IMR-90 (cell line): ENCODE results near the gene SAG. TPM values are rescaled to one million over a fixed set of nuclear protein-coding genes. Genes with fewer than 3 reads are reported as not detected.

Experiments
- ATAC-seq: fragments of 200-7000 bp; cut with Tn5 transposase; 2 replicates; pipeline ENCODE4 v1.9.1; 2020; ENCODE audit warnings: low read depth, mild to moderate bottlenecking, moderate library complexity
- BruUV-seq: library from RNA; stranded (reverse); fragments of 400-500 nt; replicated peaks from 2 replicates; lab custom pipeline; 2021; lab: Mats Ljungman, UMichigan
- CTCF ChIA-PET: fragments of 300-600 bp; formaldehyde crosslinking; extraction: SDS; loops from one replicate; lab custom pipeline; 2021; ENCODE audit warnings: antibody characterized with exemption; lab: Yijun Ruan, JAX
- POLR2A ChIA-PET: fragments of 300-600 bp; sonication (Branson Sonifier 250); formaldehyde crosslinking; loops from one replicate; lab custom pipeline; 2022; ENCODE audit warnings: antibody characterized with exemption; ENCODE audit not compliant: unreplicated experiment; lab: Charles Lee
- DNase-seq: peaks from one replicate; pipeline ENCODE4 v3.0.0; 2013
- H2AFZ ChIP-seq: replicated peaks from 2 replicates; pipeline ENCODE3; 2013; ENCODE audit warnings: low read length, mild to moderate bottlenecking; ENCODE audit not compliant: poor library complexity
- H2AK5ac ChIP-seq: 2 replicates; pipeline ENCODE4 v1.6.1; 2013; ENCODE audit warnings: low read depth, low read length, inconsistent platforms
- H2AK9ac ChIP-seq: replicated peaks from 2 replicates; pipeline ENCODE3; 2013; ENCODE audit warnings: mild to moderate bottlenecking, low read depth, low read length, moderate library complexity; ENCODE audit not compliant: poor library complexity
- H2BK120ac ChIP-seq: 2 replicates; pipeline ENCODE4 v1.6.1; 2013; ENCODE audit warnings: low read depth, low read length, inconsistent platforms
- H2BK15ac ChIP-seq: 3 replicates; pipeline ENCODE4 v1.6.1; 2013; ENCODE audit warnings: low read depth, low read length, inconsistent platforms
- H2BK20ac ChIP-seq: 2 replicates; pipeline ENCODE4 v1.6.1; 2013; ENCODE audit warnings: low read depth, mild to moderate bottlenecking, inconsistent platforms, low read length, moderate library complexity
- H2BK5ac ChIP-seq: 2 replicates; pipeline ENCODE4 v1.6.1; 2013; ENCODE audit warnings: mild to moderate bottlenecking, low read depth, low read length, inconsistent platforms; ENCODE audit not compliant: poor library complexity, severe bottlenecking
- H3K14ac ChIP-seq: replicated peaks from 2 replicates; pipeline ENCODE4 v1.6.1; 2013; ENCODE audit warnings: low read depth, low read length, inconsistent platforms
- H3K18ac ChIP-seq: 2 replicates; pipeline ENCODE4 v1.6.1; 2013; ENCODE audit warnings: low read depth, low read length, control low read depth
- H3K23ac ChIP-seq: 2 replicates; pipeline ENCODE4 v1.6.1; 2013; ENCODE audit warnings: low read depth, low read length, inconsistent platforms
- H3K27ac ChIP-seq: 2 replicates; pipeline ENCODE4 v1.5.1; 2013; ENCODE audit warnings: mild to moderate bottlenecking, control low read depth, low read length; ENCODE audit not compliant: insufficient read depth
- H3K27me3 ChIP-seq: 2 replicates; pipeline ENCODE4 v1.6.1; 2013; ENCODE audit warnings: low read length; ENCODE audit not compliant: control insufficient read depth, insufficient read depth
- H3K36me3 ChIP-seq: 2 replicates; pipeline ENCODE4 v1.6.1; 2013; ENCODE audit warnings: low read length, mixed read lengths; ENCODE audit not compliant: control insufficient read depth, insufficient read depth
- H3K4ac ChIP-seq: 2 replicates; pipeline ENCODE4 v1.6.1; 2013; ENCODE audit warnings: low read depth, low read length, inconsistent platforms
- H3K4me1 ChIP-seq: 2 replicates; pipeline ENCODE4 v1.6.1; 2013; ENCODE audit warnings: low read length, mixed read lengths; ENCODE audit not compliant: control insufficient read depth, insufficient read depth
- H3K4me2 ChIP-seq: 2 replicates; pipeline ENCODE4 v1.6.1; 2013; ENCODE audit warnings: low read depth, mild to moderate bottlenecking, control low read depth, low read length, moderate library complexity
- H3K4me3 ChIP-seq: 2 replicates; pipeline ENCODE4 v1.5.1; 2013; ENCODE audit warnings: low read depth, mild to moderate bottlenecking, control low read depth, low read length, moderate library complexity; ENCODE audit not compliant: insufficient read depth
- H3K56ac ChIP-seq: 2 replicates; pipeline ENCODE4 v1.6.1; 2013; ENCODE audit warnings: low read length, inconsistent platforms; ENCODE audit not compliant: insufficient read depth; ENCODE audit errors: extremely low read depth
- H3K79me1 ChIP-seq, 2 experiments: 2 replicates each; pipeline ENCODE4 v1.6.1; 2013; ENCODE audit warnings: low read length in 2 of 2, inconsistent platforms in 1 of 2, low read depth in 1 of 2
- H3K9ac ChIP-seq: 2 replicates; pipeline ENCODE4 v1.6.1; 2013; ENCODE audit warnings: low read depth, low read length, control low read depth
- H3K9me1 ChIP-seq: 2 replicates; pipeline ENCODE4 v1.6.1; 2013; ENCODE audit warnings: low read length, inconsistent platforms; ENCODE audit not compliant: insufficient read depth
- H3K9me3 ChIP-seq: 2 replicates; pipeline ENCODE4 v1.6.1; 2013; ENCODE audit warnings: low read length; ENCODE audit not compliant: control insufficient read depth, insufficient read depth
- H4K20me1 ChIP-seq: 2 replicates; pipeline ENCODE4 v1.6.1; 2013; ENCODE audit warnings: low read length, inconsistent platforms; ENCODE audit not compliant: insufficient read depth
- H4K5ac ChIP-seq: 2 replicates; pipeline ENCODE4 v1.6.1; 2013; ENCODE audit warnings: mild to moderate bottlenecking, low read depth, low read length, control low read depth
- H4K8ac ChIP-seq, 2 experiments: 2 replicates each; pipeline ENCODE4 v1.6.1; 2013; ENCODE audit warnings: low read depth in 2 of 2, low read length in 2 of 2, control low read depth in 1 of 2, inconsistent platforms in 1 of 2
- H4K91ac ChIP-seq: 2 replicates; pipeline ENCODE4 v1.6.1; 2013; ENCODE audit warnings: low read depth, low read length, inconsistent platforms; ENCODE audit not compliant: insufficient read depth
- CEBPB ChIP-seq: IDR thresholded peaks from 2 replicates; pipeline ENCODE4 v1.6.1; 2012; ENCODE audit warnings: low read depth, low read length, improper control_type of control experiment
- CHD1 ChIP-seq: IDR thresholded peaks from 2 replicates; pipeline ENCODE4 v1.6.1; 2012; ENCODE audit warnings: low read depth, low read length, improper control_type of control experiment
- CTCF ChIP-seq: conservative IDR thresholded peaks from 2 replicates; pipeline ENCODE4 v1.5.1; 2012; ENCODE audit warnings: mild to moderate bottlenecking, low read depth, low read length, improper control_type of control experiment
- FOS ChIP-seq: fragments of 150-350 bp; IDR thresholded peaks from 2 replicates; pipeline ENCODE4 v1.6.1; 2016; ENCODE audit warnings: low read depth, low read length
- MAFK ChIP-seq: IDR thresholded peaks from 2 replicates; pipeline ENCODE4 v1.6.1; 2012; ENCODE audit warnings: low read depth, low read length, improper control_type of control experiment
- MAZ ChIP-seq: IDR thresholded peaks from 2 replicates; pipeline ENCODE4 v1.6.1; 2012; ENCODE audit warnings: low read depth, mild to moderate bottlenecking, low read length, improper control_type of control experiment, moderate library complexity, borderline replicate concordance
- NFE2L2 ChIP-seq: fragments of 150-350 bp; IDR thresholded peaks from 2 replicates; pipeline ENCODE4 v1.6.1; 2016; ENCODE audit warnings: low read depth, mild to moderate bottlenecking, low read length
- POLR2A ChIP-seq: IDR thresholded peaks from 2 replicates; pipeline ENCODE4 v1.6.1; 2012; ENCODE audit warnings: mild to moderate bottlenecking, low read depth, low read length
- RAD21 ChIP-seq: IDR thresholded peaks from 2 replicates; pipeline ENCODE4 v1.6.1; 2012; ENCODE audit warnings: low read length, improper control_type of control experiment
- RCOR1 ChIP-seq: IDR thresholded peaks from 2 replicates; pipeline ENCODE4 v1.6.1; 2012; ENCODE audit warnings: mild to moderate bottlenecking, low read length, improper control_type of control experiment; ENCODE audit not compliant: insufficient replicate concordance
- RFX5 ChIP-seq: IDR thresholded peaks from 2 replicates; pipeline ENCODE4 v1.8.0; 2012; ENCODE audit warnings: low read depth, mild to moderate bottlenecking, low read length, moderate library complexity
- WGBS, 2 experiments: methylation state at CpG; one replicate each; pipeline versions ENCODE4 v1.1.5 to v1.1.7; 2013; ENCODE audit warnings: missing lambda C conversion rate in 2 of 2; ENCODE audit not compliant: insufficient read length in 1 of 2; ENCODE audit errors: extremely low coverage in 2 of 2; 5-methylcytosine and 5-hydroxymethylcytosine counted together
- dilution Hi-C: fragments of 300-500 bp; cut with HindIII; formaldehyde crosslinking; loops from one replicate; pipeline ENCODE4 v1.14.3; 2018; ENCODE audit warnings: low sequenced_read_pairs; ENCODE audit not compliant: unreplicated experiment
- in situ Hi-C: fragments of 300-500 bp; cut with MboI; formaldehyde crosslinking; loops from 3 replicates; pipeline ENCODE4 v1.14.3; 2019; ENCODE audit warnings: low sequenced_read_pairs, inconsistent platforms, mixed read lengths
- intact Hi-C: fragments of 100-400 bp; cut with micrococcal nuclease; formaldehyde crosslinking; loops from 2 replicates; pipeline ENCODE4 v1.10.0; 2022
- polyA plus RNA-seq, 3 experiments: library from polyadenylated mRNA; depleted of rRNA; stranded (reverse); fragments of >200 nt; gene quantifications; 2 replicates each; pipeline ENCODE4 v1.2.3, GENCODE V29; 2012; ENCODE audit warnings: low replicate concordance in 1 of 3
- total RNA-seq: library from RNA; depleted of rRNA; stranded (reverse); fragments of >200 nt; gene quantifications from 2 replicates; pipeline ENCODE4 v1.2.3, GENCODE V29; 2012

SAG gene
- total and polyA plus RNA-seq, 2 of the 4 experiments (the other 2 are of a cell fraction) = not detected

- Histone ChIP-seq H3K4me1 (peaks cover 8% of the 10 kb centered on the region), H3K14ac (no peak overlapping the region), H2AK9ac (no peak overlapping the region), H3K18ac (no peak overlapping the region), H4K8ac (no peak overlapping the region), H3K79me1 (peaks cover 5 to 9% of the 10 kb centered on the region in 2 experiments; a peak in 3 of 4 replicates), H4K20me1 (peaks cover 5% of the 10 kb centered on the region; the same call in 1 of the 2 replicates), H2BK15ac (no peak overlapping the region), H2BK120ac (no peak overlapping the region), H3K4me2 (no peak overlapping the region), H2BK5ac (no peak overlapping the region), H3K23ac (no peak overlapping the region), H3K56ac (no peak overlapping the region), H3K9ac (no peak overlapping the region), H3K4ac (no peak overlapping the region), H4K5ac (no peak overlapping the region), H2AFZ (no peak overlapping the region), H4K91ac (peak overlapping the region; percentile 19; the same call in 1 of the 2 replicates), H2AK5ac (no peak overlapping the region), H3K4me3 (no peak overlapping the region), H3K9me1 (peaks cover 6% of the 10 kb centered on the region), H2BK20ac (peak overlapping the region; percentile 53; the same call in 1 of the 2 replicates), H3K27me3 (peaks cover 20% of the 10 kb centered on the region), H3K36me3 (no peaks in the 10 kb centered on the region), H3K9me3 (no peaks in the 10 kb centered on the region), H3K27ac (no peak overlapping the region)
- TF ChIP-seq CTCF (no peak), RFX5 (no peak), FOS (peak; percentile 96), MAZ (0 out of 2 replicates have a peak, but pooled peaks have one; percentile 39), CEBPB (no peak), RAD21 (peak; percentile 28; the same call in 1 of the 2 replicates), MAFK (peak; percentile 43; the same call in 1 of the 2 replicates), NFE2L2 (no peak), RCOR1 (peak; percentile 72), CHD1 (no peak), POLR2A (no peak)
- ChIA-PET CTCF (interaction anchor here (0.5 to 1.3 kb wide), 3 partner anchors 98 to 99 kb away, joined by 4 to 9 read pairs (median 6); partner anchors contain the start of gene ATG16L1), POLR2A (no interaction called here)
- WGBS, 2 experiments = no CpG with 5 or more reads among the region's 8 CpGs
- dilution Hi-C loops = no loop called here
- in situ Hi-C loops = loop anchor here (5.0 kb wide), 1 partner anchor 97 kb away; no protein-coding TSS in a partner anchor
- peak; percentile 55 for ATAC-seq
- intact Hi-C loops = no loop called here
- DNase-seq = peak; percentile 90
- no TSS peak for BruUV-seq
Measured at GRCh38 chr2:233350708-233351107, 43.1 kb downstream of the SAG start.
